GM12878 (cell line): ENCODE results near the gene NCKAP5. TPM values are rescaled to one million over a fixed set of nuclear protein-coding genes. Genes with fewer than 3 reads are reported as not detected.

Experiments used
- ATAC-seq: fragments of 200-7000 bp; cut with Tn5 transposase; 3 replicates; pipeline ENCODE4 v1.9.1; 2020; ENCODE audit warnings: mild to moderate bottlenecking, moderate library complexity
- BruUV-seq: library from RNA; stranded (reverse); fragments of 400-500 nt; replicated peaks from 2 replicates; lab custom pipeline; 2021; lab: Mats Ljungman, UMichigan
- CTCF ChIA-PET: fragments of 300-600 bp; sonication (Branson Sonifier 250); formaldehyde crosslinking; extraction: SDS; loops from one replicate; lab custom pipeline; 2021; ENCODE audit warnings: inconsistent platforms; lab: Yijun Ruan, JAX
- POLR2A ChIA-PET: fragments of 350-600 bp; formaldehyde crosslinking; extraction: SDS; loops from one replicate; lab custom pipeline; 2021; ENCODE audit warnings: inconsistent platforms; lab: Charles Lee
- RAD21 ChIA-PET: fragments of 300-600 bp; sonication (Branson Sonifier 250); formaldehyde crosslinking; loops from one replicate; lab custom pipeline; 2023; ENCODE audit warnings: antibody characterized with exemption; ENCODE audit not compliant: unreplicated experiment; lab: Charles Lee
- SMC1A ChIA-PET: fragments of 300-600 bp; sonication (Branson Sonifier 250); formaldehyde crosslinking; loops from one replicate; lab custom pipeline; 2023; ENCODE audit not compliant: unreplicated experiment, uncharacterized antibody; lab: Charles Lee
- DNase-seq: peaks from one replicate; pipeline ENCODE4 v3.0.0-alpha.2; 2011; ENCODE audit warnings: low read depth, low spot score
- FAIRE-seq: peaks from 3 replicates; lab custom pipeline; 2011; peaks lifted over from hg19 to GRCh38; lab: Jason Lieb, UNC
- H2AFZ ChIP-seq: 2 replicates; pipeline ENCODE4 v1.6.0; 2011; ENCODE audit warnings: low read depth, low read length, control low read depth; ENCODE audit not compliant: control insufficient read depth
- H3K27ac ChIP-seq: 2 replicates; pipeline ENCODE4 v1.5.1; 2011; ENCODE audit warnings: control low read depth; ENCODE audit not compliant: control insufficient read depth, insufficient read depth
- H3K27me3 ChIP-seq, 2 experiments: replicated peaks in 1 of 2; 2 replicates each; pipeline versions ENCODE4 v1.6.0 to v1.6.1; 2011; ENCODE audit warnings: low read length in 1 of 2; ENCODE audit not compliant: control insufficient read depth in 2 of 2, insufficient read depth in 2 of 2
- H3K36me3 ChIP-seq, 2 experiments: 2 replicates each; pipeline ENCODE4 v1.5.1; 2011; ENCODE audit warnings: low read length in 1 of 2; ENCODE audit not compliant: control insufficient read depth in 2 of 2, insufficient read depth in 2 of 2
- H3K4me1 ChIP-seq: 2 replicates; pipeline ENCODE4 v1.6.1; 2011; ENCODE audit warnings: mild to moderate bottlenecking, low read length, moderate library complexity, mixed read lengths; ENCODE audit not compliant: control insufficient read depth, insufficient read depth
- H3K4me2 ChIP-seq: 2 replicates; pipeline ENCODE4 v1.6.0; 2011; ENCODE audit warnings: control low read depth; ENCODE audit not compliant: control insufficient read depth, insufficient read depth
- H3K4me3 ChIP-seq: fragments of 200-600 bp; sonication (generic); 2 replicates; pipeline ENCODE4 v1.5.1; 2016
- H3K79me2 ChIP-seq: 2 replicates; pipeline ENCODE4 v1.6.0; 2011; ENCODE audit warnings: low read length; ENCODE audit not compliant: control insufficient read depth, insufficient read depth
- H3K9ac ChIP-seq: 2 replicates; pipeline ENCODE4 v1.8.0; 2011; ENCODE audit warnings: low read length, control low read depth, mixed read lengths; ENCODE audit not compliant: control insufficient read depth, insufficient read depth
- H3K9me3 ChIP-seq: replicated peaks from 3 replicates; pipeline ENCODE4 v1.5.1; 2011; ENCODE audit warnings: mild to moderate bottlenecking, low read length; ENCODE audit not compliant: control insufficient read depth, insufficient read depth
- H4K20me1 ChIP-seq: 2 replicates; pipeline ENCODE4 v1.6.0; 2011; ENCODE audit not compliant: control insufficient read depth, insufficient read depth
- CREB1 ChIP-seq: IDR thresholded peaks from 2 replicates; pipeline ENCODE4 v1.6.1; 2012; ENCODE audit warnings: low read depth, mild to moderate bottlenecking, inconsistent platforms
- ETV6 ChIP-seq, 2 experiments: fragments of 450-650 bp in 1 of 2; IDR thresholded peaks in 1 of 2; conservative IDR thresholded peaks in 1 of 2; 2 replicates each; pipeline ENCODE4 v1.6.1; 2014; ENCODE audit warnings: antibody characterized with exemption in 1 of 2, borderline replicate concordance in 1 of 2, low read depth in 1 of 2, mild to moderate bottlenecking in 1 of 2, moderate library complexity in 1 of 2
- EZH2 ChIP-seq: IDR thresholded peaks from 2 replicates; pipeline ENCODE4 v1.6.1; 2012; ENCODE audit warnings: low read depth, mild to moderate bottlenecking, control low read depth, inconsistent platforms, low read length, borderline replicate concordance; ENCODE audit not compliant: control insufficient read depth
- IKZF1 ChIP-seq: fragments of 450-650 bp; conservative IDR thresholded peaks from 2 replicates; pipeline ENCODE4 v1.6.1; 2017; ENCODE audit warnings: antibody characterized with exemption, mild to moderate bottlenecking
- IKZF2 ChIP-seq, 2 experiments: fragments of 450-650 bp; IDR thresholded peaks; 2 replicates each; pipeline ENCODE4 v1.6.1; 2017; ENCODE audit warnings: mild to moderate bottlenecking in 2 of 2, moderate library complexity in 2 of 2
- RCOR1 ChIP-seq: conservative IDR thresholded peaks from 2 replicates; pipeline ENCODE4 v1.6.1; 2012; ENCODE audit warnings: low read depth, low read length, improper control_type of control experiment
- TCF3 ChIP-seq: IDR thresholded peaks from 2 replicates; pipeline ENCODE4 v1.6.1; 2012; ENCODE audit warnings: low read depth, mild to moderate bottlenecking, low read length, borderline replicate concordance; ENCODE audit not compliant: insufficient read depth
- ZBTB40 ChIP-seq: fragments of 450-650 bp; IDR thresholded peaks from 2 replicates; pipeline ENCODE4 v1.6.1; 2016; ENCODE audit warnings: mild to moderate bottlenecking, moderate library complexity, borderline replicate concordance
- WGBS: methylation state at CpG from one replicate; pipeline ENCODE4 v1.1.6; 2016; ENCODE audit warnings: low lambda C conversion rate; ENCODE audit not compliant: insufficient replicate concordance, insufficient coverage; ENCODE audit errors: missing lambda C conversion rate; 5-methylcytosine and 5-hydroxymethylcytosine counted together
- in situ Hi-C: fragments of 300-500 bp; cut with MboI; formaldehyde crosslinking; loops from 9 replicates; pipeline ENCODE4 v1.14.3; 2018; ENCODE audit warnings: mixed read lengths
- intact Hi-C: fragments of 100-400 bp; cut with micrococcal nuclease; formaldehyde crosslinking; loops from one replicate; pipeline ENCODE4 v1.14.2; 2022; ENCODE audit not compliant: unreplicated experiment
- polyA plus RNA-seq, 11 experiments: library from polyadenylated mRNA; depleted of rRNA in 4 of 11; unstranded in 6 of 11; stranded (reverse) in 5 of 11; fragments of >200 nt; fragmentation: Nextera tagmentation in 4 of 11; fragmentation: Illumina TruSeq in 1 of 11; extraction: Ambion mirVana in 4 of 11; extraction: Trizol in 1 of 11; gene quantifications; 1 replicate in 1 of 11; 2 replicates in 10 of 11; pipeline versions ENCODE4 v1.2.1 to v1.2.3, GENCODE V29; 2011 to 2016; ENCODE audit warnings: inconsistent platforms in 2 of 11, missing spikeins in 2 of 11, low read depth in 1 of 11
- total RNA-seq, 4 experiments: library from RNA; depleted of rRNA in 3 of 4; stranded (reverse); fragments of >200 nt in 3 of 4; fragmentation: Illumina TruSeq in 1 of 4; extraction: Trizol in 1 of 4; gene quantifications; 2 replicates each; pipeline versions ENCODE4 v1.2.1 to v1.2.3, GENCODE V29; 2013 to 2021

NCKAP5 gene
- total and polyA plus RNA-seq, 10 of the 15 experiments (the other 5 are each of a cell fraction or from before 2014, with no cell fraction given): 0.06 to 0.44 (median 0.16) TPM

- no peaks in the 10 kb centered on the region for H3K4me1 ChIP-seq
- ATAC-seq: peak; percentile 35
- no TSS peak for BruUV-seq
- ChIA-PET SMC1A (interaction anchor here (0.8 to 17.3 kb wide), 4 partner anchors 11 to 171 kb away, joined by 3 to 211 read pairs (median 59); no protein-coding TSS in a partner anchor), RAD21 (interaction anchor here (0.9 to 1.7 kb wide), 4 partner anchors 16 to 195 kb away, joined by 3 to 4 read pairs (median 3); no protein-coding TSS in a partner anchor), CTCF (interaction anchor here (0.7 to 1.9 kb wide), 3 partner anchors 23 to 29 kb away, joined by 3 to 8 read pairs (median 3); no protein-coding TSS in a partner anchor), POLR2A (interaction anchor here (0.6 kb wide), 1 partner anchor 23 kb away, joined by 3 read pairs; no protein-coding TSS in a partner anchor)
- H3K4me3 ChIP-seq: no peak overlapping the region
- DNase-seq: no peak
- H3K36me3 ChIP-seq: no peaks in the 10 kb centered on the region
- H3K9ac ChIP-seq: no peak overlapping the region
- no peaks in the 10 kb centered on the region for H3K79me2 ChIP-seq
- no peak overlapping the region for H2AFZ ChIP-seq
- H3K9me3 ChIP-seq: no peaks in the 10 kb centered on the region
- H3K27ac ChIP-seq: no peak overlapping the region
- intact Hi-C loops: no loop called here
- TF ChIP-seq IKZF2 (IDR thresholded peaks at IDR 0.05) (peak; percentile 44; a peak in 2 of 4 replicates), EZH2 (no peak), ZBTB40 (no peak), CREB1 (no peak), RCOR1 (no peak), TCF3 (no peak), ETV6 (conservative IDR thresholded peaks at IDR 0.05 in 1 of 2, IDR thresholded peaks at IDR 0.05 in 1 of 2; ENCODE audit: borderline replicate concordance in 1 of 2, low read depth in 1 of 2) (no peak), IKZF1 (peak; percentile 44; the same call in 1 of the 2 replicates)
- TF ChIP-seq, all 136 proteins: peak for 2
- no peaks in the 10 kb centered on the region for H4K20me1 ChIP-seq
- 38% methylated on average over 5 of the region's 5 CpGs for WGBS
- H3K27me3 ChIP-seq: no peaks in the 10 kb centered on the region
- in situ Hi-C loops: no loop called here
- H3K4me2 ChIP-seq: no peak overlapping the region
- FAIRE-seq: no peak
Measured at GRCh38 chr2:132975193-132976105, 592.8 kb downstream of the NCKAP5 start.
